NT2/D1 (cell line): ENCODE measurements around the gene ZNF536.

Experiments used
- SUZ12 ChIP-seq: IDR thresholded peaks from 2 replicates; pipeline ENCODE4 v1.6.1; 2011; ENCODE audit not compliant: insufficient read length, insufficient read depth; ENCODE audit errors: extremely low read depth
- YY1 ChIP-seq: IDR thresholded peaks from 2 replicates; pipeline ENCODE4 v1.6.1; 2011; ENCODE audit not compliant: insufficient read length, insufficient read depth
- ZNF274 ChIP-seq: IDR thresholded peaks from 2 replicates; pipeline ENCODE4 v1.6.1; 2011; ENCODE audit warnings: mild to moderate bottlenecking, low read depth, low read length

DNA sequence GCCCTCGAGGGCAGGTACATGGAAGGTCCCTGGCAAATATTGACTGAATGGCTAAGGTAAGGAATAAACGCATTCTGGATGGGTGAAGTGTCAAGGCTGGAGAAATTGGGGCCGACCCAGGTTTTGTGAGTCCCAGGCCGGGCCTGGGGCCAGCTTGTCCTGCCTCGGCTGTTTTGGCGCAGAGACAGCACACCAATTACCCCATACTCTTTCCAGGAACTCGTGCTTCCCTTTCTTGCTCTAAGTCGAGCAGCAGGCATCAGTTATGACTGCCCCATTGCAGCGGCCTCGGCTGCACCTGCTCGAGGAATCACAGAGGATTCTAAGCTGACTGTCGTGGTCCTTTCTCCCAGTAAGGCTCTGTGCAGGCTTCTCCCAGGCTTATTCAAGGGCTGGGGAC lies 67.1 kb downstream of the ZNF536 start:
- TF ChIP-seq YY1 (no peak), SUZ12 (no peak), ZNF274 (no peak)
